Measurements from ENCODE around the gene NFYB. TPM values are rescaled to one million over a fixed set of nuclear protein-coding genes. Genes with fewer than 3 reads are reported as not detected.
"Not testable (repeated sequence)": the region's sequence is repeated elsewhere in the genome, so short reads cannot be mapped to it uniquely, and the experiment has no call there.

NFYB gene
- total RNA-seq, 1 experiment from 2014 or later: 36.9 TPM

GRCh38 chr12:104163631-104164030 is 25.6 kb upstream of the NFYB start:
- Histone ChIP-seq H3K9me3 (no peaks in the 10 kb centered on the region), H3K4me1 (no peaks in the 10 kb centered on the region), H3K27me3 (replicated peaks; ENCODE audit: control insufficient read depth, insufficient read depth, low read length) (no peaks in the 10 kb centered on the region), H3K36me3 (ENCODE audit: control insufficient read depth, insufficient read depth, low read length) (no peaks in the 10 kb centered on the region), H3K4me3 (ENCODE audit: low read depth, low read length) (no peak overlapping the region)
- ChIA-PET POLR2A (no interaction called here), CTCF (no interaction called here)
- no peaks in the 10 kb centered on the region for H3K4me1 Mint-ChIP-seq (ENCODE audit: low read depth, unreplicated experiment)
- no TSS peak for BruUV-seq (replicated peaks)
- no peak overlapping the region for H3K27ac Mint-ChIP-seq (ENCODE audit: unreplicated experiment)
- no peak for DNase-seq
- no peaks in the 10 kb centered on the region for H3K27me3 Mint-ChIP-seq (ENCODE audit: insufficient read depth, unreplicated experiment)
- H3K4me3 Mint-ChIP-seq (ENCODE audit: unreplicated experiment): no peak overlapping the region
- H3K9me3 Mint-ChIP-seq (ENCODE audit: unreplicated experiment): no peaks in the 10 kb centered on the region
- intact Hi-C loops (cut with micrococcal nuclease; ENCODE audit: unreplicated experiment): no loop called here
- H3K36me3 Mint-ChIP-seq (ENCODE audit: insufficient read depth, unreplicated experiment): no peaks in the 10 kb centered on the region
- TF ChIP-seq, protein P1, sequence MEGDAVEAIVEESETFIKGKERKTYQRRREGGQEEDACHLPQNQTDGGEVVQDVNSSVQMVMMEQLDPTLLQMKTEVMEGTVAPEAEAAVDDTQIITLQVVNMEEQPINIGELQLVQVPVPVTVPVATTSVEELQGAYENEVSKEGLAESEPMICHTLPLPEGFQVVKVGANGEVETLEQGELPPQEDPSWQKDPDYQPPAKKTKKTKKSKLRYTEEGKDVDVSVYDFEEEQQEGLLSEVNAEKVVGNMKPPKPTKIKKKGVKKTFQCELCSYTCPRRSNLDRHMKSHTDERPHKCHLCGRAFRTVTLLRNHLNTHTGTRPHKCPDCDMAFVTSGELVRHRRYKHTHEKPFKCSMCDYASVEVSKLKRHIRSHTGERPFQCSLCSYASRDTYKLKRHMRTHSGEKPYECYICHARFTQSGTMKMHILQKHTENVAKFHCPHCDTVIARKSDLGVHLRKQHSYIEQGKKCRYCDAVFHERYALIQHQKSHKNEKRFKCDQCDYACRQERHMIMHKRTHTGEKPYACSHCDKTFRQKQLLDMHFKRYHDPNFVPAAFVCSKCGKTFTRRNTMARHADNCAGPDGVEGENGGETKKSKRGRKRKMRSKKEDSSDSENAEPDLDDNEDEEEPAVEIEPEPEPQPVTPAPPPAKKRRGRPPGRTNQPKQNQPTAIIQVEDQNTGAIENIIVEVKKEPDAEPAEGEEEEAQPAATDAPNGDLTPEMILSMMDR (IDR thresholded peaks at IDR 0.05; ENCODE audit: insufficient read depth in 1 of 2, low read depth in 1 of 2, low read length in 1 of 2, severe bottlenecking in 1 of 2, unreplicated experiment in 1 of 2): no peak

GRCh38 chr12:104163028-104163427 is 25.0 kb upstream of the NFYB start:
- H3K36me3 ChIP-seq (ENCODE audit: control insufficient read depth, insufficient read depth, low read length); DNase-seq; H3K4me1 Mint-ChIP-seq (ENCODE audit: low read depth, unreplicated experiment); H3K4me1 ChIP-seq; H3K27ac Mint-ChIP-seq (ENCODE audit: unreplicated experiment); H3K9me3 Mint-ChIP-seq (ENCODE audit: unreplicated experiment); H3K27me3 ChIP-seq (replicated peaks; ENCODE audit: control insufficient read depth, insufficient read depth, low read length); H3K4me3 ChIP-seq (ENCODE audit: low read depth, low read length); H3K27me3 Mint-ChIP-seq (ENCODE audit: insufficient read depth, unreplicated experiment); intact Hi-C loops (cut with micrococcal nuclease; ENCODE audit: unreplicated experiment); H3K4me3 Mint-ChIP-seq (ENCODE audit: unreplicated experiment); BruUV-seq (replicated peaks); H3K9me3 ChIP-seq; CTCF ChIA-PET; POLR2A ChIA-PET; H3K36me3 Mint-ChIP-seq (ENCODE audit: insufficient read depth, unreplicated experiment): not testable (repeated sequence)

- TF ChIP-seq, protein P1 (IDR thresholded peaks at IDR 0.05; ENCODE audit: insufficient read depth in 1 of 2, low read depth in 1 of 2, low read length in 1 of 2, severe bottlenecking in 1 of 2, unreplicated experiment in 1 of 2): no peak
- no peaks in the 10 kb centered on the region for H3K36me3 ChIP-seq (ENCODE audit: control insufficient read depth, insufficient read depth, low read length)
- no peaks in the 10 kb centered on the region for H3K27me3 ChIP-seq (replicated peaks; ENCODE audit: control insufficient read depth, insufficient read depth, low read length)
- no peak overlapping the region for H3K4me3 Mint-ChIP-seq (ENCODE audit: unreplicated experiment)
- no peaks in the 10 kb centered on the region for H3K4me1 ChIP-seq
- H3K9me3 ChIP-seq: no peaks in the 10 kb centered on the region
- no peak overlapping the region for H3K4me3 ChIP-seq (ENCODE audit: low read depth, low read length)
- no peaks in the 10 kb centered on the region for H3K4me1 Mint-ChIP-seq (ENCODE audit: low read depth, unreplicated experiment)
- no peak for DNase-seq
- ChIA-PET POLR2A (no interaction called here), CTCF (no interaction called here)
- H3K27ac Mint-ChIP-seq (ENCODE audit: unreplicated experiment): no peak overlapping the region
- no peaks in the 10 kb centered on the region for H3K36me3 Mint-ChIP-seq (ENCODE audit: insufficient read depth, unreplicated experiment)
- H3K9me3 Mint-ChIP-seq (ENCODE audit: unreplicated experiment): no peaks in the 10 kb centered on the region
- intact Hi-C loops (cut with micrococcal nuclease; ENCODE audit: unreplicated experiment): no loop called here
- H3K27me3 Mint-ChIP-seq (ENCODE audit: insufficient read depth, unreplicated experiment): no peaks in the 10 kb centered on the region
- BruUV-seq (replicated peaks): no TSS peak
Measured at GRCh38 chr12:104155711-104156555, 17.9 kb upstream of the NFYB start.
